Anterior cingulate cortex (tissue), 58 donors: Measurements from ENCODE around the gene CGN.

ENCODE experiments used
- DNase-seq, 58 donors: peaks; one replicate each; lab custom pipeline; 2025; lab: John Stamatoyannopoulos, UW

CGN gene

DNA sequence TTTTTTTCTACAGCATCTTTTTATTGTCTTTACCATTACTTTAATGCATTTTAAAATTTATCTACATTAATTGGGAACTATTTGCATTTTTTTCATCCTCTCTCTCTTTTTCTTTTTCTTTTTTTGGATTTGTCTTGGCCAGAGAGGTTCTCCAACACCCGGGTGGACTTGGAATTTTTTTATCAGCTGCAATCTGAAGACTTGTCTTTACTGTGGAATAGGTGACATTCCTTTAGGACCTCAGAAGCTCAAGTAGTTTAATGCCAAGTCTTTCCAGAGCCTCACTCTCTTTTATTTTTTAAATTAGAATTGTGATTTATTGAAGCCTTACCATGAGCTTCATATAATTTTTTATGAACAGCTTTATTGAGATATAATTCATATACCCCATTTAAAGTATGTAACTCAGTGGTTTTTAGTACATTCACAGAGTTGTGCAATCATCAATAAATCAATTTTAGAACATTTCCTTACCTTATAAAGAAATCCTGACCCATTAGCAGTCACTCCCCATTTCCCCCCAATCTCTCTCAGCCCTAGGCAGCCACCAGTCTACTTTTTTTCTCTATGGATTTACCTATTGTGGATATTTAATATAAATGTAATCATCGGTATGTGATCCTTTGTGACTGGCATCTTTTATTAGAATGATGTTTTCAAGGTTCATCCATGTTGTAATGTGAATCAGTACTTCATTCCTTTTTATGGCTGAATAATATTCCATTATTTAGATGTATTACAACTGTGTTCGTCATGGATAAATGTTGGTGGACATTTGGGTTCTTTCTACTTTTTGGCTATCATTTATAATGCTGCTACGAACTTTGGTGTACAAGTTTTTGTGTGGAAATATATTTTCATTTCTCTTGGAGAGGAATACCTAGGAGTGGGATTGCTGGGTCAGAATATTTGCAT lies 35.1 kb downstream of the CGN start:
- no peak for DNase-seq

DNA sequence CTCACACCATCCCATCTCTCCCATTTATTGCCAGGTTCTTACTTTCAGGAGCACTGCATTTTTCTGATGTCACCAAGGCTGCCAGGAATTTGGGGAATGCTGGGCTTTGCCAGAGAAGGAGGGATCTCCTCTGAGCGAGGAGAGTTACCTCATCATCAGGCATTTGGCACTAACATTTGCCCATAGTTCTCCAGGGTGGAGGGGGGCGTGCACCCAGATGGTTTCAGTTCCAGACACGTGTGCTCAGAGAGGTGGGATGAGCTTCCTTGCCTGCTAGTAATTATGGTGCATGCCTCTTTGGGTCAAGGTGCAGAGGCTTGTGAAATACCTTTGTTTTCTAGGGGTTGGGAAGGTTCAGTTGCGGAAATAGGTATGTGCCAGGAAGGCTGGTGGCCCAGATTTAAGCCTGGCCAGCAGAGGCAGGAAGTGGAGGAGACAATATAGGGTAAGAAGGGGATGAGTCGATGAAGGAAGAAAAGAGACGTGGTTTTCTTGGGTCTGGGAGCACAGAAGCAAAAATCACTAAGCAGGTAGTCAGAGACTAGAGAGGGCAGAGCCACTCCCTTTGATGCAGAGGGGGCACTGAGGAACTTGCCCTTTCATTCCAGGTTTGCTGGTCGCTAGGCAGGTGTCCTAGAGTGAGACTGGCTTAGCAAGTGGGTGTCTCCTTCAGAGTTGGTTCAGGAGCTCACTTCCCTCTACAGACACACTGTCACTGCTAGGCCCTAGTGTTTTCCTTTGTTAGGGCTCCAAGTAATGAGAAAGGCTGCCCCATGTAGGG lies 36.1 kb downstream of the CGN start:
- DNase-seq: no peak

GRCh38 chr1:151547900-151548230 lies 36.7 kb downstream of the CGN start:
- no peak for DNase-seq

DNA sequence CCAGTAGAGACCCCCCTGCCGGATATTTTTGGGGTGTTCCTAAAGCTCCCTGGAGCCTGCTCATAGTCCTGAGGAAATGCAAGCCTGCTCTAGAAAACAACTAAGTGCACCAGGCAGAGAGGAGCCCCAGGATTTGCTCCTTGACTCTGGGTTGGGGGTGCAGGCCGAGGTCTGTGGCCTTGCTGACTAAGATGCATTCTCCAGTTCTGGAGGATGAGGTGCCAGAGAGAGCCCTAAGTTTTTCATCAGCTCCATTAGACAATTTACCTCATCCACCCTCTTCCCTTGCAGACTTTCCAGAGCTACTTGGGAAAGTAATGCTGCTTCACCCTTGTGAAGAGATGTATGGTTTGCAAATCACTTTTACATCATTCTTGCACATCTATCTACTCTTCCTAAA lies 38.0 kb downstream of the CGN start:
- DNase-seq: no peak

GRCh38 chr1:151553659-151554058 lies 42.5 kb downstream of the CGN start:
- DNase-seq: no peak

DNA sequence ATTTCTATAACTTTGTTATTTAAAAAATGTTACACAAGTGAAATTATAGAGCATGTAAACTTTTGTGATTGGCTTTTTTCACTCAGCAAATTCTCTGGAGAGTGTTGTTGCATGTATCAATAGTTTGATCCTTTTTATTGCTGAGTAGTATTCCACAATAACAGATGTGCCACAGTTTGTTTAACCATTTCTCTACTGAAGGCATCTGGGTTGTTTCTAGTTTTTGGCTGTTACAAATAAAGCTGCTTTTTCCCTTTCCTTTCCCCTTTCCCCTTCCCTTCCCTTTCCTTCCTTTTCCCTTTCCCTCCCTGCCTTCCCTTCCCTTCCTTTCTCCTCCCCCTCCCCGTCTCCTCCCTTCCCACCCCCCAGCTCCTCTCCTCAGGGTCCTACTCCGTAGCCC lies 44.9 kb downstream of the CGN start:
- no peak for DNase-seq

DNA sequence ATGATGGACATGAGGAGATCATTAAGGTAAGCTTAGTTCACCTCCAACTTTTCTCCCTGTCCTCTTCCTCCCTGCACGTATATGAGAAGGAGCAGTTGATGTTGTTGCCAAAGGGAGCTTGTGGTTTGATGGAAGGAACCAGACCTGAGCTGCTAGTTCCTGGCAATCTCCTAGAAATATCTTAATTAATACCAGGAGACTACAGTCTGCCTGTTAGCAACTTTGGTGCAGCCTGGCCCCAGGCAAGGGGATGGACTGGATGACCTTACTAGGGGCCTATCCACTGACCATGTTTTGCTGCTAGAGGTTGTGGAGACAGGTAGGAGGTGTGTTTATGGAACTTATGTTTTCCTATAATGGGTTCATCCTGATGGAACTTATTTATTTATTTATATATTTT lies 51.5 kb downstream of the CGN start:
- DNase-seq: no peak

GRCh38 chr1:151563376-151563775 lies 52.2 kb downstream of the CGN start:
- no peak for DNase-seq

DNA sequence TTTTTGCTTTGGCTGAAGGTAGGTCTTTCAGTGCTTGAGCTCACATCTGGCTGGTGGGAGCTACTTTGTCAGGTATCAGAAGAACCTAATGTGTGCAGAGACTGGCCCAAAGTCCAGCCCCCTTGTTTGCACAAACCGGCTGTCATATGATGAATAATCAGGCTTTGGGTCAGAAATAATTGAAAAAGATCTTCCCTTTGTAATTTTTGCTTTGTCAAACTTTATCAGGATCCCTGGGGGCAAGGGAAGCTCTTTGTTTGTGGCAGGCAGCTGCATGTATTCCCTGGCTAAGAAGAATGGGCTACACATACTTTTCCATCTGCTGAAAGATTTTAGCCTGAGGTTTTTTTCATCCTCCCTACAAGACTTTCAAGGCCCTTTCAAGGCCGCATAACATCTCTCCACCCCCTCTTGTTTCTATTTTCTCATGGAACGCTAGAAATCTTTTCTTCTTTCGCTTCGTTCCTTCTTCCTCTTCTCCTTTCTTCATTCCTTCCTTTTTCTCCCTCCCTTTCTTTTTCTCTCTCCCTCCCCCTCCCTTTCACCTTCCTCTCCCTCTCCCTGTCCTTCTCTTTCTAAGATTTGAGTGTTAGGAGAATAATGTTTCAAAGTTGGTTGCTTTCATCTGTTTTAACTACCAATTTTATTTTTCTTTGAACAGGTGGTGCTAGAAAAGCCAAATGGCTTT lies 54.5 kb downstream of the CGN start:
- DNase-seq: no peak

GRCh38 chr1:151568626-151569088 lies 57.5 kb downstream of the CGN start:
- no peak for DNase-seq

DNA sequence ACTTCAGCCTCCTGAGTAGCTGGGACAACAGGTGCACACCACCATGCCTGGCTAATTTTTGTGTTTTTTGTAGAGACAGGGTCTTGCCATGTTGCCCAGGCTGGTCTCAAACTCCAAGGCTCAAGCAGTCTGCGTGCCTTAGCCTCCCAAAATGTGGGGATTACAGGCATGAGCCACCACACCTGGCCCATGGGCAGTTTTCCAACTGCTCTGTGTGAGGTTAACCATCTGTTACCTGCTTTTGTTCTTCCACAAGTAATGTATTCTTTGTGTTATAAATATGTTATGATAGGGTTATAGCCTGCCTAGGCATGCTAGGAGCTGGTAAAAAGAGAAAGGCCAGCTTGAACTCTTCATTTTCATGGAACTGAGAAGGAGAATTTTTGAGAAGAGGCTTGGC lies 59.6 kb downstream of the CGN start:
- no peak for DNase-seq

DNA sequence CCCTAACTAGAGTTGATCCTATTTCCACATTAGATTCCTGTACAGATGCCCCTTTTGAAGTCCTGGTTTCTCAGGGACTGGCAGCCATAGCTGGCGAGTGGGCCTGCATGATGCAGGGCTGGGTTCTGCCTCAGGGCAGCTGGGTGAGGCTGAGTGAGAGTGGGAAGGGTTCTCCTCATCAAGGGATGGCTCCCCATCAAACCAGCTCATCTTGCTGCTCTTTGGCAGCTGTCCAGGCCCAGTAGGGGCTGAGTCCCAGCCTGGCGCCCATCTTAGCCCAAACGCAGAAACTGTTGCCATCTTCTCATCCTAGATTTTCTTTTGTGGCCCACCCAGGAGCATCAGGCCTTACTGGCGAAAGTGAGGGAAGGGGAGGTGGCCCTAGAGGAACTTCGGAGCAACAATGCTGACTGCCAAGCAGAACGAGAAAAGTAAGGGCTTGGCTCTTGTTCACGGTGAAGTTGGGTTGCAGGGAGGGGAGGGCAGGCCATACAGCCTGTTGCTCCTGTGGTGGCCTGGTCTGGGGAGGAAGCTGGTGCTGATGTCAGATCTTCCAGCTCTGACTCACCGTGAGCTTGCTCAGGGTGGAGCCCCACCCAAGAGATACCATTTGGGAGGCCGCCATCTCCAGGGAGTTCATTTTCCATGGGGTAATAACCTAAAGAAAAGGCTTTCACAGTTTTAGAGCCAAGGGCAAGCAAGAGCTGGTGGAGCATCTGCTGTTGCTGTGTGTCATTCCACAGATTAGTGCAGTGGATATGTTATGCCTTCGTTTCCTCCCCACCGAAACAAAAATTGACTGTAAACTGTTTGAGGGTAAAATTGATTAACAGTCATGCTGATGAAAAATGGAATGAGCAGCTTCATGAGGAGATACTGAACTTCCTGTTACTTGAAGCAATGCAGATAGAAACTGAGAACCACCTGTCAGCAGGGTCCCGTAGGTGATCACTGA lies 63.7 kb downstream of the CGN start:
- DNase-seq: no peak

GRCh38 chr1:151577173-151577572 lies 66.0 kb downstream of the CGN start:
- DNase-seq: no peak

DNA sequence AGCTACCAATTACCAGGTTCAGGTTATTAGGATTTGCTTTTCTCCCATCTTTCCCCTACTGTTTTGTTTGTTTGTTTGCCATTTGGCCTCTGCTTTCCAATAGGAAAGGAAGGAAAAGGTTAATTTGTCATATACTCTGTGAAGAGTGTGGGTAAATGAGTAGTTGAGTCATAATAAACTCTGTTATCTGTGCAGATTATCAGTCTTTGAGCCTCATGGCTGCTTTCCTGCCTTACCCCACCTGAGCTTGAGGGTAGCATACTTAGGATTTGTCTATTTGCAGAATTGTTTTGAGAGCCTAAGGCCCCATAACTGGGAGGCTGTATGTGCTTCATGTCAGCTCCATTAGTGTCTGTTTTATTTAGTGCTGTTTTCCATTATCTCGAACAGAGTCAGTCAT lies 67.8 kb downstream of the CGN start:
- no peak for DNase-seq

DNA sequence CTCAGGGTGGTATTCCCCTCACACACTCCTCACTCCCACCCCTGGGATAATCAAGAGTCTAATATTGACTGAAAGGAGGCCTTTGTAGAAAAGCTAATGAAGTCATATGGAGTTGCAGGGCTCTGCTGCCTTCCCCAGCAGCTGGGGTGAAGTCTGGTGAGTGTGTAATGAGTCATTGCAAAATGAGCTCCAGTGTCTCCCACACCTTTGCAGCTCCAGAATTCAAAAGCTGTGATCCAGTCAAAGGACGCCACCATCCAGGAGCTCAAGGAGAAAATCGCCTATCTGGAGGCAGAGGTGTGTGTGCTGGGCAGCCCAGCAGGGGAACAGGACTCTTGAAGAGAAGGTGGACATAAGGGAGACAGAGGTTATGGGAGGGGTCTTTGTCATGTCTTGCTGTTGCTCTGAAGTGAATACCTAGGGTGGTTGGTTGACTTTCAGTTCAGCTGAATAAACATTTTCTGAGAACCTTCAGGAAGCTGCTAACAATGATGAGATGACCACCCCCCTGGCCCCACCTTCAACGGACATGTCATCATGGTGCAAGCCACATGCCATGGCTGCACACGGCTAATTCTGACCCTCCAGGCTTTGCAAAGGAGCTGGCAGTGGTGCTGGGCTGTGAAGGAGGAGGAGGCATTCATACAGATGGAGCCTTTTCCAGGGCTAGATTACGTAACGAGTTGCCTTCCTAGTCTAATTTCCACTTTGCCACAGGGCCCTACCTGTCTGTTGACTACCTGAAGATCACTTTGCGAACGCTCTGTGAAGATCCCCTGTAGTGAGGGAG lies 68.4 kb downstream of the CGN start:
- DNase-seq: peak in 3 of 58 donors; percentile 7 to 18 (median 10)

DNA sequence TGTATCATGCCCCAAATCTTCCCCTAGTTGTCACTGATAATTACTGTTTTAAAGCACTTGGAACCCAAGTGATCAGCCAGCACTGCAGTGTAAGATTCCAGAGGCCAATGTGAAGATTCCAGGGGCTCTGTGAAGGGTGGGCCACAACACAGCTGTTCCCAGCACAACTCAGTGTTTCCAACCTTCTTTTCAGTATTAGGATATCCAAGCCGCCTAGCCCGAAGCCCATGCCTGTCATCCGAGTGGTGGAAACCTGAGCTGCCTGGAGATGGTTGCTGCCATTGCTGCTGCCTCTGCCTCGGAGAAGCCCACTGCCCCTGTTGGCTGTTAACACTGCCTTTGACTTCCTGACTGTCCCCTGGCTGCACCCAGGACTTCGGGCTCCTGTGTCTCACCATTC lies 70.3 kb downstream of the CGN start:
- DNase-seq: no peak

- DNase-seq: no peak
These were observed 70.7 kb downstream of the CGN start for GRCh38 chr1:151581921-151582320.

DNA sequence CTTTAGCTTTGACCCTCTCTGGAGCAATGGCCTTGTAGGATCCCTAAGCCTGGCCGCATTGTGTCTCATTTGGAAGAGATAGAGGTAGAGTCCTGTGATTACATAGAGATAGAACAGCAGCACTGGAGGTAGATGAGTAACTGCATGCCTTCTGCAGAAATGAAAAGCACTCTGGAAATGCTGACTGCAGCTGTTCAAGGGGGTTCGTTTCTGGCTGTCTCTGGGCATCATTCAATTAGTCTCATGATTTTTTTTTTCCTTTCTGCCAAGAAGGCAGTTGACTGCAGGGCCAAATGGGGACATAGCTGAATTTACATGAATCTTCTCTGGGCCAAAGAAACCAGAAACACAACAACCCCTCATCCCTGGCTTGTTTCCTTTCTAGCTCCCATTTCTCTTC lies 72.6 kb downstream of the CGN start:
- peak in 1 of 58 donors; percentile 1 for DNase-seq

GRCh38 chr1:151584278-151584677 lies 73.1 kb downstream of the CGN start:
- no peak for DNase-seq
